ENCODE results near the gene SERPINB4. TPM values are rescaled to one million over a fixed set of nuclear protein-coding genes. Genes with fewer than 3 reads are reported as not detected.
"Not testable (repeated sequence)": the region's sequence is repeated elsewhere in the genome, so short reads cannot be mapped to it uniquely, and the experiment has no call there.

Gene SERPINB4
- total RNA-seq, 2 experiments from 2014 or later, result not detected

- no peaks in the 10 kb centered on the region for H3K27me3 ChIP-seq (ENCODE audit: control insufficient read depth in 1 of 2, insufficient read depth in 2 of 2, low read length in 2 of 2)
- Mint-ChIP-seq H3K27ac (no peak overlapping the region), H3K4me1 (ENCODE audit: low read depth) (no peaks in the 10 kb centered on the region), H3K27me3 (peaks cover 21% of the 10 kb centered on the region), H3K4me3 (no peak overlapping the region), H3K9me3 (peaks cover 2% of the 10 kb centered on the region), H3K36me3 (ENCODE audit: low read depth) (no peaks in the 10 kb centered on the region)
- H3K9me3 ChIP-seq (ENCODE audit: control insufficient read depth in 1 of 2, insufficient read depth in 1 of 2, low read length in 2 of 2), result no peaks in the 10 kb centered on the region
- ATAC-seq (ENCODE audit: poor library complexity), result no peak
- no peaks in the 10 kb centered on the region for H3K4me1 ChIP-seq (ENCODE audit: insufficient read depth, low read length)
- POLR2A ChIA-PET, result no interaction called here
- CTCF ChIA-PET, result no interaction called here
- DNase-seq, result no peak
- no peak for TF ChIP-seq CTCF (IDR thresholded peaks at IDR 0.05)
- no peak overlapping the region for H3K4me3 ChIP-seq (ENCODE audit: low read length)
- intact Hi-C loops (cut with DNase I, micrococcal nuclease), result no loop called here
- no peaks in the 10 kb centered on the region for H3K36me3 ChIP-seq (ENCODE audit: insufficient read depth, low read length)
- H3K27ac ChIP-seq (ENCODE audit: low read depth in 1 of 2, low read length in 2 of 2), result no peak overlapping the region
Observed at GRCh38 chr18:63646936-63647335, 2.9 kb upstream of the SERPINB4 start.

GRCh38 chr18:63644694-63645093, 638 bp upstream of the SERPINB4 start:
- H3K4me1 Mint-ChIP-seq (ENCODE audit: low read depth); H3K27ac ChIP-seq (ENCODE audit: low read depth in 1 of 2, low read length in 2 of 2); CTCF ChIA-PET; H3K36me3 Mint-ChIP-seq (ENCODE audit: low read depth); H3K27me3 ChIP-seq (ENCODE audit: control insufficient read depth in 1 of 2, insufficient read depth in 2 of 2, low read length in 2 of 2); H3K9me3 ChIP-seq (ENCODE audit: control insufficient read depth in 1 of 2, insufficient read depth in 1 of 2, low read length in 2 of 2); DNase-seq; ATAC-seq (ENCODE audit: poor library complexity); H3K36me3 ChIP-seq (ENCODE audit: insufficient read depth, low read length); H3K9me3 Mint-ChIP-seq; H3K27ac Mint-ChIP-seq; intact Hi-C loops (cut with DNase I, micrococcal nuclease); H3K4me1 ChIP-seq (ENCODE audit: insufficient read depth, low read length); H3K4me3 Mint-ChIP-seq; POLR2A ChIA-PET; H3K4me3 ChIP-seq (ENCODE audit: low read length): not testable (repeated sequence)
- peaks cover 21% of the 10 kb centered on the region for H3K27me3 Mint-ChIP-seq

- CTCF ChIA-PET; H3K4me1 Mint-ChIP-seq (ENCODE audit: low read depth); H3K27me3 ChIP-seq (ENCODE audit: control insufficient read depth in 1 of 2, insufficient read depth in 2 of 2, low read length in 2 of 2); H3K36me3 ChIP-seq (ENCODE audit: insufficient read depth, low read length); H3K4me3 Mint-ChIP-seq; DNase-seq; H3K9me3 Mint-ChIP-seq; intact Hi-C loops (cut with DNase I, micrococcal nuclease); H3K27ac Mint-ChIP-seq; H3K9me3 ChIP-seq (ENCODE audit: control insufficient read depth in 1 of 2, insufficient read depth in 1 of 2, low read length in 2 of 2); H3K4me3 ChIP-seq (ENCODE audit: low read length); H3K4me1 ChIP-seq (ENCODE audit: insufficient read depth, low read length); H3K36me3 Mint-ChIP-seq (ENCODE audit: low read depth); H3K27ac ChIP-seq (ENCODE audit: low read depth in 1 of 2, low read length in 2 of 2); ATAC-seq (ENCODE audit: poor library complexity); POLR2A ChIA-PET: not testable (repeated sequence)
- peaks cover 12% of the 10 kb centered on the region for H3K27me3 Mint-ChIP-seq
Observed at GRCh38 chr18:63642668-63643356, 1.2 kb downstream of the SERPINB4 start.

- intact Hi-C loops (cut with DNase I, micrococcal nuclease); H3K4me1 ChIP-seq (ENCODE audit: insufficient read depth, low read length); H3K4me1 Mint-ChIP-seq (ENCODE audit: low read depth); H3K4me3 Mint-ChIP-seq; H3K27me3 Mint-ChIP-seq; H3K27me3 ChIP-seq (ENCODE audit: control insufficient read depth in 1 of 2, insufficient read depth in 2 of 2, low read length in 2 of 2); H3K36me3 ChIP-seq (ENCODE audit: insufficient read depth, low read length); H3K27ac ChIP-seq (ENCODE audit: low read depth in 1 of 2, low read length in 2 of 2); POLR2A ChIA-PET; CTCF ChIA-PET; H3K36me3 Mint-ChIP-seq (ENCODE audit: low read depth); DNase-seq; H3K9me3 ChIP-seq (ENCODE audit: control insufficient read depth in 1 of 2, insufficient read depth in 1 of 2, low read length in 2 of 2); H3K4me3 ChIP-seq (ENCODE audit: low read length); H3K9me3 Mint-ChIP-seq; H3K27ac Mint-ChIP-seq; ATAC-seq (ENCODE audit: poor library complexity): not testable (repeated sequence)
Observed at GRCh38 chr18:63641157-63641680, 2.8 kb downstream of the SERPINB4 start.

All from CD4-positive, alpha-beta T cell (primary cell).